Nephron (organoid): Measurements from ENCODE around the gene SLC46A2.

Experiments used
- H3K27ac Mint-ChIP-seq, 3 experiments: 2 replicates each; pipeline ENCODE4 v1.8.0; 2020; ENCODE audit warnings: mixed read lengths in 3 of 3, mild to moderate bottlenecking in 2 of 3, moderate library complexity in 1 of 3
- H3K27me3 Mint-ChIP-seq: 2 replicates; pipeline ENCODE4 v1.8.0; 2021; ENCODE audit warnings: low read depth, mild to moderate bottlenecking, moderate library complexity, mixed read lengths
- H3K36me3 Mint-ChIP-seq: 2 replicates; pipeline ENCODE4 v1.8.0; 2020; ENCODE audit warnings: low read depth, mixed read lengths
- H3K4me1 Mint-ChIP-seq: 2 replicates; pipeline ENCODE4 v1.8.0; 2020; ENCODE audit warnings: mixed read lengths
- H3K4me3 Mint-ChIP-seq, 3 experiments: 2 replicates each; pipeline ENCODE4 v1.8.0; 2020; ENCODE audit warnings: mild to moderate bottlenecking in 3 of 3, mixed read lengths in 3 of 3, moderate library complexity in 2 of 3
- H3K9me3 Mint-ChIP-seq: 2 replicates; pipeline ENCODE4 v1.8.0; 2020; ENCODE audit warnings: mixed read lengths
- TF ChIP-seq, protein P1 (sequence below), 3 experiments: fragments of 200-600 bp; sonication (generic); IDR thresholded peaks; one replicate each; pipeline ENCODE4 v1.5.0; 2021; ENCODE audit warnings: antibody characterized with exemption in 3 of 3; ENCODE audit not compliant: unreplicated experiment in 3 of 3

The SLC46A2 gene

DNA sequence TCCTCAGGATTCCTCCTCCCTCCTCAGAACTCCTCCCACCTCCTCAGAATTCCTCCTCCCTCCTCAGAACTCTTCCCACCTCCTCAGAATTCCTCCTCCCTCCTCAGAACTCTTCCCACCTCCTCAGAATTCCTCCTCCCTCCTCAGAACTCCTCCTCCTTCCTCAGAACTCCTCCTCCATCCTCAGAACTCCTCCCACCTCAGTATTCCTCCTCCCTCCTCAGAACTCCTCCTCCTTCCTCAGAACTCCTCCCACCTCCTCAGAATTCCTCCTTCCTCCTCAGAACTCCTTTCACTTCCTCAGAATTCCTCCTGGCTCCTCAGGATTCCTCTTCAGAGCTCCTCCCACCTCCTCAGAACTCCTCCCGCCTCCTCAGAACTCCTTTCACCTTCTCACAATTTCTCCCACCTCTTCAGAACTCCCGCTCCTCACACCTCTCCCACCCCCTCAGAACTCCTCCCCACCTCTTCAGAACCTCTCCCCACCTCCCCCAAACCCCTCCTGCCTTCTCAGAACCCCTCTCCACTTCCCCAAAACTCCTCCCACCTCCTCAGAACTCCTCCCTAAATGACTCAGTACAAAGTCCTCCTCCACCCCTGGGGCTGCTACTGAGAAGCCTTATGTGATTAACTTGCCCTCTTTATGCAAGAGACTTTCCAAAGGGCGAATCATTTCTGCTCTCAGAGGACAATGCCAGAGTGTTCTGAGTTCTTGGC is 23.2 kb downstream of the SLC46A2 start:
- peak overlapping the region in 1 of 3 experiments; percentile 5 for H3K4me3 Mint-ChIP-seq
- TF ChIP-seq, protein P1, sequence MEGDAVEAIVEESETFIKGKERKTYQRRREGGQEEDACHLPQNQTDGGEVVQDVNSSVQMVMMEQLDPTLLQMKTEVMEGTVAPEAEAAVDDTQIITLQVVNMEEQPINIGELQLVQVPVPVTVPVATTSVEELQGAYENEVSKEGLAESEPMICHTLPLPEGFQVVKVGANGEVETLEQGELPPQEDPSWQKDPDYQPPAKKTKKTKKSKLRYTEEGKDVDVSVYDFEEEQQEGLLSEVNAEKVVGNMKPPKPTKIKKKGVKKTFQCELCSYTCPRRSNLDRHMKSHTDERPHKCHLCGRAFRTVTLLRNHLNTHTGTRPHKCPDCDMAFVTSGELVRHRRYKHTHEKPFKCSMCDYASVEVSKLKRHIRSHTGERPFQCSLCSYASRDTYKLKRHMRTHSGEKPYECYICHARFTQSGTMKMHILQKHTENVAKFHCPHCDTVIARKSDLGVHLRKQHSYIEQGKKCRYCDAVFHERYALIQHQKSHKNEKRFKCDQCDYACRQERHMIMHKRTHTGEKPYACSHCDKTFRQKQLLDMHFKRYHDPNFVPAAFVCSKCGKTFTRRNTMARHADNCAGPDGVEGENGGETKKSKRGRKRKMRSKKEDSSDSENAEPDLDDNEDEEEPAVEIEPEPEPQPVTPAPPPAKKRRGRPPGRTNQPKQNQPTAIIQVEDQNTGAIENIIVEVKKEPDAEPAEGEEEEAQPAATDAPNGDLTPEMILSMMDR (IDR thresholded peaks at IDR 0.05; ENCODE audit: unreplicated experiment in 3 of 3), result no peak
- no peaks in the 10 kb centered on the region for H3K9me3 Mint-ChIP-seq
- peaks cover 41% of the 10 kb centered on the region for H3K4me1 Mint-ChIP-seq
- peaks cover 45% of the 10 kb centered on the region for H3K36me3 Mint-ChIP-seq
- H3K27me3 Mint-ChIP-seq, result no peaks in the 10 kb centered on the region
- peak overlapping the region; percentile 63 to 89 (median 76) for H3K27ac Mint-ChIP-seq

DNA sequence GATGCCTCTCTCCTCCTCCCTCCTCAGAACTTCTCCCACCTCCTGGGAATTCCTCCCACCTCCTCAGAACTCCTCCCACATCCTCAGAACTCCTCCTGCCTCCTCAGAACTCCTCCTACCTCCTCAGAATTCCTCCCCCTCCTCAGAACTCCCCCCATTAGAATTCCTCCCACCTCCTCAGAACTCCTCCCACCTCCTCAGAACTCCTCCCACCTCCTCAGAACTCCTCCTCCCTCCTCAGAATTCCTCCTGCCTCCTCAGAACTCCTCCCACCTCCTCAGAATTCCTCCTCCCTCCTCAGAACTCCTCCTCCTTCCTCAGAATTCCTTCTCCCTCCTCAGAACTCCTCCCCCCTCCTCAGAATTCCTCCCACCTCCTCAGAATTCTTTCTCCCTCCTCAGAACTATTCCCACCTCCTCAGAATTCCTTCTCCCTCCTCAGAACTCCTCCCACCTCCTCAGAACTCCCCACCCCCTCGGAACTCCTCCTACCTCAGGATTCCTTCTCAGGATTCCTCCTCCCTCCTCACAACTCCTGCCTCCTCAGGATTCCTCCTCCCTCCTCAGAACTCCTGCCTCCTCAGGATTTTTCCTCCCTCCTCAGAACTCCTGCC is 23.9 kb downstream of the SLC46A2 start:
- Mint-ChIP-seq H3K27me3 (no peaks in the 10 kb centered on the region), H3K27ac (peak overlapping the region in 1 of 3 experiments; percentile 76), H3K9me3 (no peaks in the 10 kb centered on the region), H3K36me3 (peaks cover 45% of the 10 kb centered on the region), H3K4me1 (peaks cover 41% of the 10 kb centered on the region), H3K4me3 (no peak overlapping the region)
- TF ChIP-seq, protein P1 (IDR thresholded peaks at IDR 0.05; ENCODE audit: unreplicated experiment in 3 of 3), result no peak

DNA sequence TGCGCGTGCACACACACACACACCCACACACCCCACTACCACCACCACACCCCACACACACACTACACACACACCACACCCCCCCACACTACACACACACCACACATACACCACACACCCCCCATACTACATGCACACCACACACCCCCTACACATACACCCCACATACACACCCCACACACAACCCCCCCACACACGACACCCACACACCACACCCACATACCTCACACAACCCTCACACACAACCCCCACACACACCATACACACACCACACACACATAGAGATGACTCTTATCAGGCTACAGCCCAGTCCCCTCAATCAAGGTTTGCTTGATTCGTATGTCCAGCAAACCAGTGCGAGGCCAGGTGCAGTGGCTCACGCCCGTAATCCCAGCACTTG is 25.7 kb downstream of the SLC46A2 start:
- H3K36me3 Mint-ChIP-seq, result peaks cover 45% of the 10 kb centered on the region
- TF ChIP-seq, protein P1 (IDR thresholded peaks at IDR 0.05; ENCODE audit: unreplicated experiment in 3 of 3), result no peak
- H3K27me3 Mint-ChIP-seq, result no peaks in the 10 kb centered on the region
- no peaks in the 10 kb centered on the region for H3K9me3 Mint-ChIP-seq
- peaks cover 34% of the 10 kb centered on the region for H3K4me1 Mint-ChIP-seq
- H3K4me3 Mint-ChIP-seq, result no peak overlapping the region
- H3K27ac Mint-ChIP-seq, result no peak overlapping the region

DNA sequence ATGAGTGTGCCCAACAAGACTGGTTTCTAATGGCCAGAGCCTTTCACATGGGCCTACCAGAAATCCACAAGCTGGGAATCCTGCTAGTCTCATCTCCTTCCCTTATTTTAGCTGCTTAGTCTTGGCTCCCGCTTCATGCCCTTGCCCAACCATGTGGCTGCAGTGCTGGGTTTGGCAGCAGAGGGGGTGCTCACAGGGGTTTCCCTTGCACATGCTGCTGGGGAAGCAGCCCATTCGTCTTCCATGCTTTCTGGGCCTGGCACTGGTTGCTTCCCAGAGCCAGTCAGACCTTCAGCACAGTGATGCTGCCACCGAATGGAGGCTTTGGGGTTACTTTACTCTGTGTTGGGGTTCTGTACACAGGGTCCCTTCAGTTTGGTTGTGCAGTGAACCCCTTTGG is 26.3 kb downstream of the SLC46A2 start:
- Mint-ChIP-seq H3K4me3 (no peak overlapping the region), H3K36me3 (peaks cover 40% of the 10 kb centered on the region), H3K27ac (no peak overlapping the region), H3K9me3 (no peaks in the 10 kb centered on the region), H3K27me3 (no peaks in the 10 kb centered on the region), H3K4me1 (peaks cover 28% of the 10 kb centered on the region)
- TF ChIP-seq, protein P1 (IDR thresholded peaks at IDR 0.05; ENCODE audit: unreplicated experiment in 3 of 3), result no peak

DNA sequence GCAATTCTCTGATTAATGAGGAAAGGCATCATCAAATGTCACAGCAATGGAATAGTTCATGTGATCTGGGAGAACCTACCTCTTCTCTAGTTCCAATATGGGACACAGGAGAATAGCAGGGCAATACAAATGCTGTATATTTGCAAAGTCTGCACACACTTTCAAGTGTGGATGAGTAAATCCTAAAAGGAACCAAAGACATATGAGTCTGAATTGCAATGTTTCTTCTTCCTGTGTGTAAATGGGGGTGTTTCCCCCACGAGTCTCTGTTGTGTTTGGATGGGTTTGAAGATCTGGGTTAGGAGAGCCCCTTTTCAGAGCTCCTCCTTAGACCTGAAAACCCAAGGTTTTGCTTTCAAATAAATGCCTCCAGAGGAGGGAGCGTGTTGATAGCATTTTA is 26.9 kb downstream of the SLC46A2 start:
- H3K27me3 Mint-ChIP-seq, result no peaks in the 10 kb centered on the region
- TF ChIP-seq, protein P1 (IDR thresholded peaks at IDR 0.05; ENCODE audit: unreplicated experiment in 3 of 3), result no peak
- peaks cover 25% of the 10 kb centered on the region for H3K4me1 Mint-ChIP-seq
- peaks cover 40% of the 10 kb centered on the region for H3K36me3 Mint-ChIP-seq
- H3K9me3 Mint-ChIP-seq, result no peaks in the 10 kb centered on the region
- H3K4me3 Mint-ChIP-seq, result no peak overlapping the region
- peak overlapping the region in 1 of 3 experiments; percentile 54 for H3K27ac Mint-ChIP-seq

DNA sequence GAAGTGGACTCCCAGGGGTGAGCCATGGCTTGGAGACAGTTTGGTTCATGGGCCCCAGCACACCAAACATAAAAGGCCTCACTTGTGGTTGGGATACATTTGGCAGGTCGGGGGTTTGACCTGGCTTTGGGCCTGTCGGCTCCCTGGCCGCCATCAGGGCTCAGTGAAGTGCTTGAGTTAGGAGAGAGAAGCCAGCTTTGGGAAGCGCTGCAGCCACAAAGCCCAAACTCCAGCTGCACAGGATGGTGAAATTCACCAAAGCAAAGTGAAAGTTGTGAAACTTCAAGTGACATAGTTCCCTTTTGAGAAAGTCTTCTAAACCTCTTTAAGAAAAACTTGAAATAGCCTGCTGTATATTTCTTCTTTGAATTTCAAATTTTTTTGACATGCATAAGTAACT is 27.5 kb downstream of the SLC46A2 start:
- no peak overlapping the region for H3K27ac Mint-ChIP-seq
- H3K4me1 Mint-ChIP-seq, result peaks cover 23% of the 10 kb centered on the region
- TF ChIP-seq, protein P1 (IDR thresholded peaks at IDR 0.05; ENCODE audit: unreplicated experiment in 3 of 3), result no peak
- peaks cover 35% of the 10 kb centered on the region for H3K36me3 Mint-ChIP-seq
- no peaks in the 10 kb centered on the region for H3K27me3 Mint-ChIP-seq
- H3K9me3 Mint-ChIP-seq, result no peaks in the 10 kb centered on the region
- H3K4me3 Mint-ChIP-seq, result no peak overlapping the region
